OCI-M2 (cell line): ENCODE results near the gene SMARCE1.

Source experiments
- DNase-seq: peaks from one replicate; lab custom pipeline; 2025; ENCODE audit not compliant: unreplicated experiment; lab: John Stamatoyannopoulos, UW

Gene SMARCE1

DNA sequence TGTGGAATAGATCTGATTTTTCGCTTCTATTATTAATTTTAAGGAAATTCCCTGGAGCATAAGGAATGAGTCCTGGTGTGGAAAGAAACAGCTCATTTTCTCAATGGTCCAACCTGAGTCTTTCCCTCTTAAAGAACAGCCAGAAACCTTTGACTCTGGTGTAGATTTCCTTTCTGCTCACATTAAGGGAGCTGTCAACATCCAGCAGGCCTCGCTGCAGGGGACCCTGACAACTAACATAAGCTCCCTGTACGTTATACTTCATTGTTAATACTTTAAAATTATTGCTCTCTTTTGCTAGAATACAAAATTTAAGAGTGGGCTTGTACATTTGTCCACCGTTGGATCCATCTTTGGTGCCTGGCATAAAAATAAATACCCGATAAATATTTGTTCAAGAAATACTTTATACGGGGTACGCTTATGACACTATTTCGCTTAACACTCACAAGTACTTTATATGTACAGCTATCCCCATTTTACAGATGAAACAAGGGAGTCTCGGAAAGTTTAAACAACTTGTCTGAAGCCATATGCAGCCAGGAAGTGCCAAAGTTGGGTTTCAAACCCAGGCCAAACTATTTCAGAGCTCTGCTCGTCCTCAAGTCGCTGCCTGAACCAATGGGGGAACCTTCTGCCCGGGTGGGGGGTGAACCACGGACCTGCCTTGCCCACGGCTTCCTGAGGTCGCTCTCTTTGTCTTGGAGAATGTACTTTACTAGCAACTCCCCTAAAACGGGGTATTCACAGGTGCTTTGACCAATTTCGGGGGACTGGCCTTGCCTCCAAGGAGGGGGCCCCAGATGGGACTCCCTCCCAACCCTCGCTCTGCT, 611 bp downstream of the SMARCE1 start:
- DNase-seq = no peak

DNA sequence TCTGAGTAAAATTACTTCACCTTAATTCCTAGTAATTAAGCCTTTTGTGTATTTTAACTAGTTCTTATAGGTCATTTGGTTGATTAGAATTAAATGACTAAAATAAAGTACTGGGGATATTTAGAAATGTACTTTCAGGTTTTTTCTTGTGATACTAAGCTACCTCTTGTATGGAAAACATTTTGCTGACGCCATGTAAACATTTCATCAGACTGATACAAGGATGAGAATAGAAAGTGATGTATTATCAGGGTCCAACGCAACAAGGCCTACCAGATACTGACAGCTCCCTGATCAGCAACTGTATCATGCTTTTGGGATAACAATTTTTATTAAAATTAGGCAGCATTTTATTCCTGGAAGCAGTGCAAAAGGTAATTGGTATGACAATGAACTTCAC, 1.7 kb downstream of the SMARCE1 start:
- no peak for DNase-seq

DNA sequence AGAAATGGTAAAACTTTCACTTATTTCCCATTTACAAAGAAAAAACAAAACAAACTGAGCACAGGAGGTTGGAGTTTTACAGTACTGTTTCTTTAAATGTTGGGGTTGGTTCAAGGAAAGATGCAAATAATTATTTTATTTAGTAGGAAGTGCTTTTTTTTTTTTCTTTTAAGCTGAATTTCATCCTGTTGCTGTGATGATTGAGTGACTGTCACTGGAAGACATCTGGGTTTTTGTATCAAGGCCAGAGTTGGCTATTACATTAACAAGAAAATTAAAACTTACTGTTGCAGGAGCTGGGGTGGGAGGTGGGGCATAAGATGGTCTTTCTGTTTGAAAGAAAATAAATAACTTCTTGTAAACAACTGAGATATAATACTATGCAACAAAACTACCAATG, 2.3 kb downstream of the SMARCE1 start:
- DNase-seq = no peak

DNA sequence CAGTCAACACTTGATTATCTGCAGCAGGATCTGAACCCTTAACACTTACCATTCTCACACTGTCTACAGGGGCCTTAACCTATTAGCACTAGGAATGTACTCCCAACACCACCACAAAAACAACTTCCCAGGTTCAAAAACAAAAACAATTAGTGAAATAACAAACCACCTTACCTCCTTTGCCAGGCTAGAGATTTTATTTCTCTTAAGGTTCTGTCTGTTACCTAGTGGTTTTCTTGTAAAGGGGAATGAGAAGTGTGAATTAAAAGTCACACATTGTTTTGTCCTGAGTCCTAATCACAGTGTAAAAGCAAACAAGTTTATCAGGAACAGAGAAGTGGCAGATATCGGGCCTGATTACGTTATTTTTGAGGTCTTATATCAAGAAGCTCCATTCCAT, 9.7 kb downstream of the SMARCE1 start:
- no peak for DNase-seq

DNA sequence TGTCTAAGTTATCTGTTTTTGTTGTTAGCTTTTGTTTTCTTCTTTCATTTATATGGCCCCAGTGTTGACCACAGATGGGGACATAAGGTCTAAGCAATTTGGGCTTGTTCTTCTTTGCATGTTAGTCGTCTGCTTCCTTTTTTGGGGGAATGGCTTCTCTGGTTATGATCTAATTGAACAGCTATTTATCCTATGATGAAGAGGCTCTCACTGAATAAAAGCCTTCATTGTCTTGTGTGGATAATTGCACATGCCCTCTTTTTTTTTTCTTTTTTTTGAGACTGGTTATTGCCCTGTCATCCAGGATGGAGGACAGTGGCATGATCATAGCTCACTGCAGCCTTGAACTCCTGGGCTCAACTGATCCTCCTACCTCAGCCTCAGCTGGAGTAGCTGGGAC, 13.7 kb downstream of the SMARCE1 start:
- no peak for DNase-seq

DNA sequence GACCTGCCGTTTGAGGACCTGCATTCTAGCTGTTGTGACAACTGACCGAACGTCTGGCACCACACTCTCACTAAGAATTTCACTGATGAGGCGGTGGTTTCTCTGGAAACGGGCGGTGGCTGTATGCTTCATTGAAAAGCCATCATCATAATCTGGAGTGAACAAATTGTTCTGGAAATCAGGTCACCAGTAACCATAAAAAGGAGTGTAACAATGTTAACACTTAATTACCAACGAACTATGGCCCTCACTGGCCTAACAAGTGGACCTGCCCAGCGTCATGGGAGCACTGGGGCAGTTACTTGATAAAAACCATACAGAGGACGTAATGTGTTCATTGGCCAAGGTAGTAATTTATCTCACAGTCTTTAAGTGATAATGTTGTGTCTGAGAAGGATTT, 15.4 kb downstream of the SMARCE1 start:
- no peak for DNase-seq

DNA sequence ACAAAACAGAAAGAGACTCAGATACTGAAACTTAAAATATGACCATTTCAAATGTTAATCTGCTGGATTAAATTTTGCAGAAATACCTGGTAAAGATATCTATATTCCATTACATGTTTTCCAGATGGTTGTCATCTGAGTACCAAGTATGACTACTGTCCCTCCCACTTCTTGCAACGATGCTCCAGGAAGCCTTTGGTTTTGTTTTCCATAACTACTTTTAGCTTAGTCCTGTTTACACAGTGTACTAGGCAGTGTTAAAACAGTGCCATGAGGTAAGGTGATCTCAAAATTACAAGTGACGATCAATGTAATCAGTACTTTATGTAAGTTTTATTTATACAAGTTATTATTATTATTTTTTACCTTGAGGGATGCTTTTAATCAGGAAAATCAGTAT, 17.8 kb downstream of the SMARCE1 start:
- DNase-seq = no peak

DNA sequence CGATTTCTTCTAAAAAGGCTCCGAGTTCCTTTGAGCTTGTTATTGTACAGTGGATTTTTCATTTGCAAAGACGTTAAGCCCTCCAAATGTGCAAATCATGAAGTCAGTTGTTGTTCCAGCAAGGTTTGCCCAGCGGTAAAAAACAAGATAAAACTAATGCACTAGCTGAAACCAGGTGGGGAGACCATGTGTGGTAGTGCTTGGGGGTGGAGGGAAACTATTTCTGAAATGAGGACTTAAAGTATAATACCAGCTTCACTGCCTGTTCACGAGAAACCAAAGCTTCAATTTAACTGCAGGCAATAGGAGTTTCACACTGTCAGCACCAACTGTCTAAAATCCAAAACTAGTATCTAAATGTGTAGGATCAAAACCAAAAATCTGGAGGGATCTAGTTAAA, 22.3 kb downstream of the SMARCE1 start:
- no peak for DNase-seq

DNA sequence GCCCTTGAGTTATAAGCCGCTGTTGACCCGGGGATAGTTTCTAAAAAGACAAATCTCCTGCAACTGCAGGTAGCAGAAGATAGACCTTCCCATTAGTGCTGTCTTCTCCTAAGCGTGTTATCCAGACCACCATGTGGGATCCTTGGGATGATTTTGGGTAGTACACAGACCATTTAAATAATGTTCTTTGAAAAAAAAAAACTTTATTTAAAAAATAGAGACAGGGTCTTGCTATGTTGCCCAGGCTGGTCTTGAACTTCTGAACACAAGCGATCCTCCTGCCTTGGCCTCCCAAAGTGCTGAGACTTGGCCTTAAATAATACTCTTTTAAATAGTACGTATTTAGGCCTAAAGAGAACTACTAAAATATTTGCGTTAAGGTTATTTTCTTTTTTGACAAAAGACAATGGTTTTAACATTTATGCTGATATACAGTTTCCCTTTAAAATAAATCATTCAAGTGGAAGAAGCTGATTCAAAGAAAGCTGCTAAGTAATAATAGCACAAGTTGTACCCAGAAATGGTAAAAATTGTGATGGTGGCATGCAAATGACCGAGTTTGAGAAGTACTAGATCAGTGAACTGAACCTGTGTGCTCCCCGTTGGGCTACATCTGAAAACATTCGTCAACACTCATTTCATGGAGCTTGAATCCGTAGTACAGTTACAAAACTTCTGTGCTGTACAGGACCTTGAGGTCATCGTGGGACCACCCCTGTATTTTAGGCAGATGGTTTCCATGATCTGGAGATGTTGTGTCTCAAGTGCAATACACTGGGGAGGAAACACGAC, 24.0 kb downstream of the SMARCE1 start:
- DNase-seq = no peak

DNA sequence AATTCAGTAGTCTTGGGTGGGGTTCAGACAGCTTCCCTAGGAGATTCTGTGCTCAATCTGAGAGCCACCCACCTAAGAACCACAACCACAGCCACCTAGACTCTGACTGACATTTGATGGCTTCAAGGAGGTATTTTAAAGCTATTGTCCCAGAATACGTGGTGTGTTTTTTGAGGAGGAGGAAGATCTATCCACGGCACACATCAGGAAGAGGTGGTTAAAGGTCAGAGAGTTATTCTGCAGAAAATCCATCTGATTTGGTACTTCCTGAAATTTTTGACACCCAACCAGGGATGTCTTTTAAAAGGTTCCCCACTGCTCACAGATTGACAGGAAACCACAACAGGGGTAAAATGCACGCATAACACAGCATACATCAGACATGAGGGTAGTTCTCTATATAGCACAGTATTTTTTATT, 25.1 kb downstream of the SMARCE1 start:
- DNase-seq = no peak

DNA sequence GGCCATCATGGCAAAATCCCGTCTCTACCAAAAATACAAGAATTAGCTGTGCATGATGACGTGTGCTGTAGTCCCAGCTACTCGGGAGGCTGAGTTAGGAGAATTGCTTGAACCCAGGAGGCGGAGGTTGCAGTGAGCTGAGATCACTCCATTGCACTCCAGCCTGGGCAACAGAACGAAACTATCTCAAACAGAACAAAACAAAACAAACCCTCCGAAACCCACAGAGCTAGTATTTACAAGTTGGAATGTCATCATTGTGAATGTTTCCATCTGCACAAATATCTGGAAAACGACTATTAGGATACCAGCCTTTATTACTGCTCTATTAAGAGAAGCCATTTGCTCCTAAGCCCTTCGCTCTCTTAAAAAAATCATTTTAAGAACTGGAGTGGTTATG, 26.0 kb downstream of the SMARCE1 start:
- DNase-seq = no peak

DNA sequence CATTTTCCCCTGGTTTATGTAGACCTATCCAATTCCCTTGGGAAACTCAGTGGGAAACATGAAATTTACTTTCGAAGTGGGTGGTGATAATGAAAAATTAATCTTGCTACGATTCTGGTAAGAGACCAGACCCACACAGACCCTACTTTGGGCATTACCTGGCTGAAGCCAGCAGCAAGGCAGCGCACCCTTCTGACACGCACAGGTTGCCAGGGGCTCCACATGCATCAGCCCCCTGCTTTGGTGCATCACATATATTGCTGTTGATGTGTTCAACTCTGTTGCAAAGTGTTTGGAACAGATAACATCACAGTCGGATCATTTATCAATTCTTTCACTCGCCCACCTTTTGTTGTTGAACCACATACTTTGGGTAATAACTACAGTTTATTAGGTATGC, 26.6 kb downstream of the SMARCE1 start:
- no peak for DNase-seq

DNA sequence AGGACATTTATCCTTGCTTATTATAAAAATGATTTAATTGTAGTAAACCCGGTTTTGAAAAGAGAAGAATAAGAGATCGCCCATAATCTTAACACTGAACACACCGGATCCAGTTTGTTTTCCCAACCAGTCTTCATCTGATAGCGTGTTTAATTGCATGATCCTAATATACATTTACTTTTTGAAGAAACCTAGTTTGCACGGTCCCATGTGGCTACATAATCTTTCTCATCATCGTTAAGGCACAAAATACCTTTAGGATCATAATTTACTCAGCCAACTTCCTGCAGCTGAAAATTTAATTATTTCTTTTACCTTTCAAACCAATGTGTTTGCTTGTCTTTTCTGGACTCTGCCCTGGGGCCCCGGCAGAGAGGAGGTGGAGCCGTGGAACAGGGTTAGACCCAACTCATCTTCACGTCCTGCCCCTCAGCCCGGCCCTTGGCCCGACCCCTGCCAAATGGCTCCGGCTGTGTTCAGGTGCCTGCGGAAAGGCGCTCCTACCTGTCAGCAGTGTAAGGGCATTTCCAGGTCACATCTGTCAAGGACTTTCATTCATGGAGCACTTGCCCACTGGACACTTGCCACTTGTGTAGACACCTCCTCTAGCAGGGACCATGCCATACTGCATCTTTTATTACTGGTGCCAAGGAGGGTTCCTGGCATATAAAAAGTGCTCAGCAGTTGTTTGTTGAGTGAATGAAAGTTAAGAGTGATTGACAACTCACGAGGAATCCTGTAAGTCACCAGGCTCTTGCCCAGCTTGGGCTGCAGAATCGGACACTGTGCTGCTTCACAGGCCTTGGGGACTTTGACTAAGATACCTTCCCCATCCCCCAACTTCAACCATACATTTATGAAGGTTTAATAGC, 28.6 kb downstream of the SMARCE1 start:
- no peak for DNase-seq

DNA sequence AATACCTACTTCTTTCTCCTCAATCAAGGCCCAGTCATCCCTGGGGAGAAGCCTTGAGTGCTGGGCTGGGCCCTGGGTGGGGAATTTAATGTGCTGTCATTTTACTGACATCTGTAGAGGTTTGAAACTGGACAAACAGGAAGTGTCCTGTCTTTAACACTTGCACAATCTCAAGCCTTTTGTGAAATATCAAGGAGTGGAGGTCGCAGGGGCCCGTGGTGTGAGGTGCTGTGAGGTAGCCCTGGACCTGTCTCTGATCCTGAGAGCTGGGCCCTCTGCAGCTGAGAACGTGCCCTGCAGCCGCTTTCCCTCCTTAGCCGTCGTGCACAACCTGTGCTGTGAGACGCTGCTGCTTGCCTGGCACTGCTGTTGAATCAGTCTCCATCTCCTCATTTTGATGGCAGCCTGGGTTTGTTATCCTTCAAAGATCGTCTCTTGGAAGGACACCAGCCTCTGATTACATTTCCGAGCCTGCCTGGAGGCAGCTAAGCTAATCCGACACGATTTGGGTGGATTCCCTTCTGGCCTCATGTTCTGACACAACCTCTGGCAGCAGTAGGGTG, 29.9 kb downstream of the SMARCE1 start:
- no peak for DNase-seq

DNA sequence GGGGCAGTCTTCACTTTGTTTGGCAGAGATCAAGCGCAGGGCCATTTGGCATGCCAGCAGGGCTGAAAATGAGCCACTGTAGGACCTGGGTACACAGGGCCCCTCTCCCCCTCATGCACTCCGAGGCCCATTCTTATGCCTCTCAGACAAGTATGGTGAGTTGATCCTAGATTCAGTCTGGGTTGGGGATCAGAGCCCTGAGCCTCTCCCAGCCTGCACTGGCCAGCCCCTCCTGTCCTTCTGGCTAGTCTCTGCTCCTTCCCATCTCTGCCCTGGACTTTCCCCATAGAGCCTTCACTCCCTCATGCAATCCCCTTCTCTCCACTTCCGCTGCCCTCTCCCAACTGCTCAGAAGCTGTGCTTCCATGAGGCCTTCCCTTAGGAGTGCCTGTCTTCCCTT, 31.0 kb downstream of the SMARCE1 start:
- DNase-seq = no peak

DNA sequence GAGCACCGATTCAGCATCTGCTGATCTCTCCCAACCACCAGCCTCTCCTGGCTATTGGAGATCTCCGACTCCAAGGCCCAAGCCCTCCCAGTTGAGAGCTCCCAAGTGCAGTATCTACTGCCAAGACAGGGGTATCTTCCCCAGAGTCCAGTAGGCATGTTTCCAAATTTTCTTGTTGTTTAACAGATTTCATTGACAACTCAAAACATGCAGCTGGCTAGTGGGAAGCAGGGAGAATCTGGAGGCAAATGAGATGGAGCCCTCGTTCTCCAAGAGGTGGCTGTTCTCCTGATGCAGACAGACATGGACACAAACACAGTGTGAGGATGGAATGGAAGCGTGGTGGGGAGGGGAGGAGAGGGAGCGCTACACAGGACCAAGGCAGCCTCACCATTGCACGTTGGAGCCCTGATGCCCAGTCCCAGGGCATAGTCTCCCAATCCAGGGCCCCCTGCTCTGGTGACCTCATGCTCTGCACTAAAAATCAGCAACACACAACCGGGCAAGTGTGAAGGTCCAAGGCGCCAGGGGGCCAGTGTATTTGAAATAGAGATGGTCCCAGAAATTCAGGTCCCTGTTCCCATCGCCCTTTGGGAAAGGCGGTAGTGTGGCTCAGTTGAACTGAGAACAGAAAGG, 31.7 kb downstream of the SMARCE1 start:
- no peak for DNase-seq

DNA sequence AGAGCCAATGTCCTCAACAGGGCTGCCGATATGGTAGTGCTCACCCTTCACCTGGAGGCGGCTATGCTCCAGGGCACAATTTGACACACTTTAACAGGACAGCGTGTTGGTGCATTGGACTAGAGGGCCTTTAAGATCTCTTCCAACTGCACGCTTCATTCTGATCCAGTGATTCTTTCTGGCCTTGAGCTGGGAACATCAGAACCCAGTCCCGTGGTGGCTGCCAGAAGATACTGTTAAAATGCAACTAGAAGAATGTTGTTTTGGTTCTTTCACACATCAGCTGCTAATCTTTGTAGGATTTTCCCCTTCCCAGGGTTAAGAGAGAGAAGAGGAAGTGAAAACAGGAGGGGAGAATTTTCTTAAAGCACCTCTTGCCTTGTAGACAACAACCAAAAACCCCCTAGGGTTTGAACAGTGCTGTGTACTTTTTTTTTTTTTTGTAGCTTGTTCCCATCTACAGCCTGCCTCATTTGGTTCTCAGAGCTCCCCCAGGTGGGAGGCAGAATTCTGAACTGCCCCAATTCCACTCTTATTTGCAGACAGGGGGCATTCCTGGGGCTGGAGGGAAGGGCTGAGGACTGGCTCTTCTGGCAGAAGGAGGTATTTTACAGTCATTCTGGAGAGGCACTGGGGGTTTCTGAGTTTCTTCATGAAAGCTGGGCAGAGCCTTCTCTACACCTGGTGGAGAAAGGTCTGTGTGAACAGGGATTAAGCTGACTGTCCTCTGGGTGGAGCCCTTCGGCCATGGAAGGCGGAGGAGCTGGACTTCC, 32.4 kb downstream of the SMARCE1 start:
- no peak for DNase-seq

DNA sequence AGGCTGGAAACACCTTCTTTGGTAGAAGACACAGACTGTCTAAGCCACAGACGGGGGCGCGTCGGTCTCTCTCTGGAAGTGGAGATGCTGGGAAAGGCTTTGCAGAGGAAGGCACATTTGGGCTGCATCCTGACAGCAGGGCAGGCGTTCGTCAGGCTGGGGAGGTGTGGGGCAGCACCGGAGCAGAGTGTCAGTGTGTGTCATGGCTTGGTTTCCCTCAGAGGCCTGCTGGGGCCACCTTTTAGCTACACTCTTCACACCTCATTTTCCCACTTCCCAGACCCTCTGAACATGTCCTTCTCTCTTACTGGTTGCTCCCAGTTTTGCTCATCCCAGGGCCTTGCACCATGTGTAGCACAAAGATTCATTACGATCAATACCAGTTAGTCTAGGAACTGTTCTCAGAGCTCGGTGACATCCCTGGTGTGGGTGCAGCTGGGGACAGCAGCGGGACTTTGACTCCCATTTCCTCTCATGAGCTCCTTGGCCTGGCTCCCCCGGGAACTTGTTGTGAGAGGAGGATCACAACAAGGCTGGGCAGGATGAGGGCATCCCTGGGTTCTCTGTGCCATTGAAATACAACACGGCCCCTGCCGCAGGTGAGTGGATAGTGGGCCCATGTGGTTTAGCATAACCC, 33.1 kb downstream of the SMARCE1 start:
- no peak for DNase-seq

DNA sequence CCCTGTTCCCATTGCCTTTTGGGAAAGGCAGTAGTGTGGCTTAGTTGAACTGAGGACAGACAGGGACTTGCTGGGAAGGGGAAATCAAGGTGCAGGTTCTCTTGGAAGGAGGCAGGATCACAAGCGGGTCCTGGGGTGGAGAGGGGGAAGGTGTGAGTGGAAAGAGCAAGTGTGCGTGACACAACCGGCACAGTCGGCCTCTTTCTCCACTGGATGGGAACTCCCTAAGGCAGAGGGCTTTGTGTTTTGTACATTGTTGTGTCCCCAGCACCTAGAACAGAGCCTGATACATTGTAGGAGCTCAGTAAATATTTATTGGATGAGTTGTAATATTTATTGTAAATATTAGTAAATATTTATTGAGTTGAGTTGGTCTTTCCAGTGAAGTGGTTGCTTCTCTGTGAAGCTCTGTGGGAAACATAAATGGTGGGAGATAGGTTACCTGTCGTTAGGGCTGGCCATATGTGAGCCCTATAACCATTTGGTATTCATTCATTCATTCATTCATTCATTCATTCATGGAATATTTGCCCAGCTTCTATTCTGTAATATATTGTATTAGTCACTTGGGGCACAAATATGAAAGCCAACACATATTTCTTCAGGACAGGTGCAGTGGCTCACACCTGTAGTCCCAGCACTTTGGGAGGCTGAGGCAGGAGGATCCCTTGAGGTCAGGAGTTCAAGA, 34.0 kb downstream of the SMARCE1 start:
- DNase-seq = no peak
